Activated B cell treated with CpG ODN at 0.5 μM for 24 hours (primary cell): Measurements from ENCODE around the gene UNCX. TPM values are rescaled to one million over a fixed set of nuclear protein-coding genes. Genes with fewer than 3 reads are reported as not detected.

ENCODE experiments used
- ATAC-seq: fragments of 200-7000 bp; cut with Tn5 transposase; one replicate; pipeline ENCODE4 v1.10.0; 2021; ENCODE audit warnings: low read depth, mild to moderate bottlenecking, moderate library complexity
- CTCF ChIA-PET: fragments of 350-600 bp; sonication (Branson Sonifier 250); formaldehyde crosslinking; loops from one replicate; lab custom pipeline; 2021; ENCODE audit warnings: antibody characterized with exemption; lab: Charles Lee
- POLR2A ChIA-PET: fragments of 350-600 bp; sonication (Branson Sonifier 250); formaldehyde crosslinking; loops from one replicate; lab custom pipeline; 2021; ENCODE audit warnings: antibody characterized with exemption; lab: Charles Lee
- DNase-seq: peaks from one replicate; pipeline ENCODE4 v3.0.0; 2022
- H3K27ac Mint-ChIP-seq: one replicate; pipeline ENCODE4 v1.8.0; 2020; ENCODE audit warnings: mixed read lengths
- H3K27me3 Mint-ChIP-seq: one replicate; pipeline ENCODE4 v1.8.0; 2021; ENCODE audit warnings: mixed read lengths
- H3K36me3 Mint-ChIP-seq: one replicate; pipeline ENCODE4 v1.8.0; 2021; ENCODE audit warnings: low read depth, mixed read lengths
- H3K4me1 Mint-ChIP-seq: one replicate; pipeline ENCODE4 v1.8.0; 2021; ENCODE audit warnings: mixed read lengths
- H3K4me3 Mint-ChIP-seq: one replicate; pipeline ENCODE4 v1.8.0; 2020; ENCODE audit warnings: mild to moderate bottlenecking, mixed read lengths
- H3K9me3 Mint-ChIP-seq: one replicate; pipeline ENCODE4 v1.8.0; 2020; ENCODE audit warnings: mixed read lengths
- intact Hi-C: fragments of 100-400 bp; cut with micrococcal nuclease; formaldehyde crosslinking; loops from one replicate; pipeline ENCODE4 v1.15.1; 2024
- total RNA-seq: library from RNA; stranded (reverse); gene quantifications from 2 replicates; pipeline ENCODE4 v1.2.3, GENCODE V29; 2022
- TF ChIP-seq, protein P1 (sequence below): fragments of 200-600 bp; IDR thresholded peaks from one replicate; pipeline ENCODE4 v1.8.0; 2022; ENCODE audit warnings: antibody characterized with exemption, mild to moderate bottlenecking

Gene UNCX
- total RNA-seq, 1 donor from 2014 or later, result not detected

DNA sequence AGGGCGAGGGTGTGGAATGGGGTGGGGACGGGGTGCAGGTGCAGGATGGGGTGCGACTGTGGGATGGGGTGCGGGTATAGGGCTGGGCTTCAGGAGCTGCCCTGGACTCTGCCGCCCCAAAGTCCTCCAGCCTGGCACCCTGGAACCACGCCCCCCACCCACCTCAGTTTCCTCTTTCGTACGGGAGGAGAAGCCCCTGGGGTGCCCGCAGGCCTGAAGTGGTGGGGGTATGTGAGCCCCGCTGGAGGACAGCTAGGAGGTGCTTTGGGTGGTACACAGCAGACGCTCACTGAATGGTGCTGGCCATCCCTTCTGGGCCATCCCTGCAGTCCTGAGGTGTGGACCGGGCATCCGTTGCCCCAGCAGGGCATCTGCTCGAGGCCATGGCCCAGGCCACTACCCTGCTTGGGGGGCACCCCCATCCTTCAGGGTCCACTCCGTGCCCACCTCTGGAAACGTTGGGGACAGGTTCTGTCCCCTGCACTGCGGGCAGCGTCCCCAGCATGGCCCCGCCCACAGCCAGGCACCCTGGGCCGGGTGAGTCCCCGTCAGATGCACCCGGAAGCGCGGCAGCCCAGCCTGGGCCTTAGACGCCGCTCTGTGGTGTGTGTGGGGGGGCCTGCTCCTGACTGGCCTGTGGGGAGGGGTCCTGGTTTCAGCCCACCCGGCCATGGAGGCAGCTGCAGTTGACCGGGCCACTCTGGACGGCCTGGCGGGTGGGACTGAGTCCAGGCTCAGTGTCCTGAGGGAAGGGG, 41.6 kb downstream of the UNCX start:
- TF ChIP-seq, protein P1, sequence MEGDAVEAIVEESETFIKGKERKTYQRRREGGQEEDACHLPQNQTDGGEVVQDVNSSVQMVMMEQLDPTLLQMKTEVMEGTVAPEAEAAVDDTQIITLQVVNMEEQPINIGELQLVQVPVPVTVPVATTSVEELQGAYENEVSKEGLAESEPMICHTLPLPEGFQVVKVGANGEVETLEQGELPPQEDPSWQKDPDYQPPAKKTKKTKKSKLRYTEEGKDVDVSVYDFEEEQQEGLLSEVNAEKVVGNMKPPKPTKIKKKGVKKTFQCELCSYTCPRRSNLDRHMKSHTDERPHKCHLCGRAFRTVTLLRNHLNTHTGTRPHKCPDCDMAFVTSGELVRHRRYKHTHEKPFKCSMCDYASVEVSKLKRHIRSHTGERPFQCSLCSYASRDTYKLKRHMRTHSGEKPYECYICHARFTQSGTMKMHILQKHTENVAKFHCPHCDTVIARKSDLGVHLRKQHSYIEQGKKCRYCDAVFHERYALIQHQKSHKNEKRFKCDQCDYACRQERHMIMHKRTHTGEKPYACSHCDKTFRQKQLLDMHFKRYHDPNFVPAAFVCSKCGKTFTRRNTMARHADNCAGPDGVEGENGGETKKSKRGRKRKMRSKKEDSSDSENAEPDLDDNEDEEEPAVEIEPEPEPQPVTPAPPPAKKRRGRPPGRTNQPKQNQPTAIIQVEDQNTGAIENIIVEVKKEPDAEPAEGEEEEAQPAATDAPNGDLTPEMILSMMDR, result no peak
- no peaks in the 10 kb centered on the region for H3K9me3 Mint-ChIP-seq
- no peak overlapping the region for H3K4me3 Mint-ChIP-seq
- POLR2A ChIA-PET, result no interaction called here
- no peak overlapping the region for H3K27ac Mint-ChIP-seq
- no peaks in the 10 kb centered on the region for H3K4me1 Mint-ChIP-seq
- ATAC-seq, result no peak
- peaks cover 4% of the 10 kb centered on the region for H3K27me3 Mint-ChIP-seq
- intact Hi-C loops, result no loop called here
- CTCF ChIA-PET, result no interaction called here
- H3K36me3 Mint-ChIP-seq, result no peaks in the 10 kb centered on the region
- no peak for DNase-seq

DNA sequence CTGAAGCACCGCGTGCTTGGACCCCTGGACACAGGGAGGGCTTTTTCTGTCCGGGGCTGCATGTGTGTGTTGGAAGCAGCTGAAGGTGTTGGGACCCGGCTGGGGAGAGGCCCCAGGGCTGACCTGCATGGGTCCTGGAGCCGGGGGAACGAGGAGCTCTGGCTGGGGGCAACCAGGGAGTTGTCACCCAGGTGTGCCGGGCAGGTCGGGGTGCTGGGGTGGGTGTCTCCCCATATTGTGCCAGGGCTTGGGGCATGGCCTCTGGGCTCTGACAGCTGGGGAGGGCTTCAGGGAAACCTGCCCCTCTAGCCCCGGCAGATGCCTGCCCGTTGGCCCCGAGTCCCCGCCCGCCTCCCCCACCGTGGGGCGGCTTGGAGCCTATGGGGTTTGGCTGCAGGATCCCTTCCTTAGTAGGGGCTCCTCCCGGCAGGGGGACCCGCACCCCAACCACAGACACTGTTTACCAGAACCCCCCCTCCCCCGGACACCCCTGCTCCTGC, 42.3 kb downstream of the UNCX start:
- Mint-ChIP-seq H3K27me3 (peaks cover 4% of the 10 kb centered on the region), H3K4me3 (no peak overlapping the region), H3K36me3 (no peaks in the 10 kb centered on the region), H3K9me3 (no peaks in the 10 kb centered on the region), H3K27ac (no peak overlapping the region), H3K4me1 (no peaks in the 10 kb centered on the region)
- POLR2A ChIA-PET, result no interaction called here
- intact Hi-C loops, result no loop called here
- no peak for ATAC-seq
- TF ChIP-seq, protein P1, result no peak
- no peak for DNase-seq
- CTCF ChIA-PET, result no interaction called here

GRCh38 chr7:1275451-1276381, 43.0 kb downstream of the UNCX start:
- Mint-ChIP-seq H3K9me3 (no peaks in the 10 kb centered on the region), H3K4me3 (no peak overlapping the region), H3K36me3 (no peaks in the 10 kb centered on the region), H3K4me1 (no peaks in the 10 kb centered on the region), H3K27ac (no peak overlapping the region), H3K27me3 (peaks cover 2% of the 10 kb centered on the region)
- CTCF ChIA-PET, result no interaction called here
- ATAC-seq (no peak), DNase-seq (no peak)
- POLR2A ChIA-PET, result no interaction called here
- TF ChIP-seq, protein P1, result no peak
- intact Hi-C loops, result no loop called here

DNA sequence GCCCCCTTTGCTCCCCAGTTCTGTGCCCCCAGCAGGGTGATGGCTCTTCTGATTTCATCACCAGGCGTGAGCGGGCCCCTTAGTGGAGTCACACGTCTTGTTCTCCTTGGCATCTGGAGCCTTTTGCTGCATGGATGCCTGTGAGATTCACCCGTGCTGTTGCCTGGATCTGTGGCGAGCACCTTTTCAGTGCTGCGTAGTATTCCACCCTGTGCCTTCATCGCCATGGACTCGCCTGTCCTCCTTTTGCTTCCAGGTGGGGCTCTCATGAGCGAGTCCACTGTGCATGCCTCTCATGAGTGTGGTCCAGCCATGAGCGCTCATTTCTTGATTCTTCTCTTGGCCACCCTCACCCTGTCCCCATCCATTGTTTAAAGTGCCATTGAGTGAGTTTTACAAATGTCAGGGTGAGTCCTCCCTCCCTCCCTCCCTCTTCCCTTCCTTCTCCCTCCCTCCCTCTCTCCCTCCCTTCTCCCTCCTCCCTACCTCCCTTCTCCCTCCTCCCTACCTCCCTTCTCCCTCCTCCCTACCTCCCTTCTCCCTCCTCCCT, 44.0 kb downstream of the UNCX start:
- Mint-ChIP-seq H3K36me3 (no peaks in the 10 kb centered on the region), H3K9me3 (no peaks in the 10 kb centered on the region), H3K4me3 (no peak overlapping the region), H3K4me1 (no peaks in the 10 kb centered on the region), H3K27me3 (no peaks in the 10 kb centered on the region), H3K27ac (no peak overlapping the region)
- ChIA-PET CTCF (no interaction called here), POLR2A (no interaction called here)
- intact Hi-C loops, result no loop called here
- no peak for DNase-seq
- ATAC-seq, result no peak
- TF ChIP-seq, protein P1, result no peak

- no peaks in the 10 kb centered on the region for H3K36me3 Mint-ChIP-seq
These were observed 45.9 kb downstream of the UNCX start for GRCh38 chr7:1278543-1278942.

More at GRCh38 chr7:1278543-1278942, 45.9 kb downstream of the UNCX start:
- intact Hi-C loops, result no loop called here
- TF ChIP-seq, protein P1, result no peak
- no peak for DNase-seq
- no peak overlapping the region for H3K27ac Mint-ChIP-seq
- POLR2A ChIA-PET, result no interaction called here
- CTCF ChIA-PET, result no interaction called here
- no peaks in the 10 kb centered on the region for H3K4me1 Mint-ChIP-seq
- no peak for ATAC-seq
- no peaks in the 10 kb centered on the region for H3K9me3 Mint-ChIP-seq
- no peak overlapping the region for H3K4me3 Mint-ChIP-seq
- H3K27me3 Mint-ChIP-seq, result no peaks in the 10 kb centered on the region
